Epithelial cell of proximal tubule (primary cell): ENCODE measurements around the gene SGPL1. TPM values are rescaled to one million over a fixed set of nuclear protein-coding genes. Genes with fewer than 3 reads are reported as not detected.
"Not testable (repeated sequence)": the region's sequence is repeated elsewhere in the genome, so short reads cannot be mapped to it uniquely, and the experiment has no call there.

Experiments used
- DNase-seq: peaks from one replicate; pipeline ENCODE4 v3.0.0-alpha.2; 2011; ENCODE audit warnings: low read depth
- H3K4me3 ChIP-seq: 2 replicates; pipeline ENCODE4 v1.5.1; 2011; ENCODE audit warnings: low read depth, mild to moderate bottlenecking, low read length
- CTCF ChIP-seq: conservative IDR thresholded peaks from 2 replicates; pipeline ENCODE4 v1.5.1; 2012; ENCODE audit warnings: low read depth, mild to moderate bottlenecking, low read length
- total RNA-seq: library from RNA; depleted of rRNA; stranded (reverse); fragments of >200 nt; gene quantifications from 2 replicates; pipeline ENCODE4 v1.2.3, GENCODE V29; 2015

The SGPL1 gene
- total RNA-seq, 1 donor from 2014 or later, result 35.7 TPM

DNA sequence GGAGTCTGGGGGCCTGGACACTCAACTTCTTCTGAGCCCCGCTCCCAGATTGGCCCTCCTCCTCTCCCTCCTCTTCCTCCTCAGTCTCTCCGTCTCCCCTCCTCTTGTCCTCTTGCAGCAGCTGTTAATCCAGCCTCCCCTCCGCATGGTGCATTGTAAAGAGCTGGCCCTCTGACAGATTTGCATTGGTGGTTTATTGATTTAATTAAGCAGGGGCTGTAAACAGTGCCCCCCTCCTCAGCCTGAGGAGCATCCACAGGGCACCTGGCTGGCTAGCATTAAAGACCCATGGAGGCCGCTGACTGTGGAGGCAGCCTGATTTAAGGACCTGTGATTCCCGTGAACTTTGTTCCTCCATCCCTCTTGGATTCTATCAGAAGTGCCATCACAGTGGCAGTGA is 101.5 kb downstream of the SGPL1 start:
- no peak for DNase-seq

GRCh38 chr10:70917635-70918034 is 101.9 kb downstream of the SGPL1 start:
- DNase-seq, result no peak

More for the DNA sequence above, 101.5 kb downstream of the SGPL1 start:
- TF ChIP-seq CTCF, result no peak
- H3K4me3 ChIP-seq, result no peak overlapping the region

DNA sequence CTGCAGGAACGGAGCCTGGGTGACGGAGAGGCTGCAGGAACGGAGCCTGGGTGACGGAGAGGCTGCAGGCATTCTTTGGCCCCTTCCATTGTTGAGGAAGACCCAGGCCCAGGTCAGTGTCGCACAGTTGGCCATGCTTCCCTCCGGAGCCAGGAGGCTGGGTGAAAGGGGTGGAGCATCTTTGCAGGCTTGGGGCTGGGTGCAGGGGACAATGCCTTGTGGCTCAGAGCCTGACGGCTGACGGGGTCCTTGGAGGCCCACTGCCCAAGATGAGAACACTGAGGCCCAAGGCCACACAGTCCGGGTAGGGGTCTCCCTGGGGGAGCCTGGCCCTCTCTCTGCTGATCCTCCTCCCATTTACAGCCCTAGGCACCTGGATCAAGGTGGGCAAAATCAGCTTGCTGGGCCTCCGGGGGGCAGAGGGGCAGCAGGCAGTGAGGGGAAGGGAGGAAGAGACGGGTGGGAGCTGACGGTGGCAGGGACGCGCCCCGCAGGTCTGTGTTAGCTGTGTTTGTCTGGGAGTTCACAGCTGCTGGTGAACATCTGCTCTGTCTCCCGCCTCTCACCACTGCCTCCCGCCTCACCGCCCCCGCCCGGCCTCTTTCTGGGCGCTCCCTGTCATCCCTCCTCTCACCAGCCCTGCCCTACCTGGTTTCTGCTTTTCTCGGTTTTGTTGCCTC is 103.2 kb downstream of the SGPL1 start:
- no peak for DNase-seq
- TF ChIP-seq CTCF, result no peak
- H3K4me3 ChIP-seq, result no peak overlapping the region

More at GRCh38 chr10:70917635-70918034, 101.9 kb downstream of the SGPL1 start:
- no peak for TF ChIP-seq CTCF
- no peak overlapping the region for H3K4me3 ChIP-seq

DNA sequence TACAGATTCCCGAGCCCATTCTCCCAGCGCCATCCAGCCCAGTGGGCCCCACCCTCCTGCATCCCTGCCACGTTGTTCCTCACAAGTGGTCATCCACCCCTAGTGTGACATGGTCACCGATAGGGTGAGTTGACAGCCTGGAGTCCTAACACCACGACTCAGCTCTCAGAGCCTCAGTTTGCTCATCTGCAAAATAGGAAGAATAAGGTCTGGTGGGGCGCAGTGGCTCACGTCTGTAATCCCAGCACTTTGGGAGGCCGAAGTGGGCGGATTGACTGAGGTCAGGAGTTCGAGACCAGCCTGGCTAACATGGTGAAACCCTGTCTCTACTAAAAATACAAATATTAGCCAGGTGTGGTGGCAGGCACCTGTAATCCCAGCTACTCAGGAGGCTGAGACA is 104.2 kb downstream of the SGPL1 start:
- not testable (repeated sequence) for DNase-seq, H3K4me3 ChIP-seq

DNA sequence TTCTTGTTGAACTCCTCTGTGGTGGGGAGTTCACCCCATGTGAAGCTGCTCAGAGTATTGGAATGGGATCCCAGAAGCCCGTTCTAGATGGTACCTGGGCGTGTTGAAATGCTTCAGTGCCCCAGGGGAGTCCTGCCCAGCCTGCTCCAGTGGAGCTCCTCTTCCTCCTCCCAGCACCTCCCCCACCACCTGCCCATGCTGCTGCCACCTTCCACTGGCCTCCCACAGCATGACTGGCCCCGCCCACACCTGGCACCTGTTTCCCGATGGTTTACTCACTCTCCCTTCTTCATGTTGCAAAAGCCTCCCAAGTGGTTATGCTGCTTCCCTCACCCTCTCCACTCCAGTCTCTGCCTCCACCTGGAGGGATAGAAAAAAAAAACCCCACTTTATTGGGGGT is 104.8 kb downstream of the SGPL1 start:
- no peak overlapping the region for H3K4me3 ChIP-seq
- TF ChIP-seq CTCF, result no peak
- DNase-seq, result no peak

DNA sequence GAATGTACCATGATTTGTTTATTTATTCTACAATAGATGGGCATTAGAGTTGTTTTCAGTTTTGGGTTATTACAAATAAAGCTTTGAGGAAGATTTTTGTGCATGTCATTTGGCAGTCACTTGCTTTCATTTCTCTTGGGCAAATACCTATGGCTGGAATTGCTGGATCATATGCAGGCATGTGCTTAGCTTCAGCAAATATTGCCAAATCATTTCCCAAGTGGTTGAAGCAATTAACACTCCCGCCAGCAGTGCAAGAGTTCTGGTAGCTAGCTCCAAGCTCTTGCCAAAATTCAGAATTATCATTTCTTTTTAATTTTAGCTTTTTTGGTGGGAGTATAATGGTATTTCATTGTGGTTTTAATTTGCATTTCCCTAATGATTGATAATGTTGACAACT is 105.5 kb downstream of the SGPL1 start:
- DNase-seq, result no peak
- no peak for TF ChIP-seq CTCF
- no peak overlapping the region for H3K4me3 ChIP-seq

DNA sequence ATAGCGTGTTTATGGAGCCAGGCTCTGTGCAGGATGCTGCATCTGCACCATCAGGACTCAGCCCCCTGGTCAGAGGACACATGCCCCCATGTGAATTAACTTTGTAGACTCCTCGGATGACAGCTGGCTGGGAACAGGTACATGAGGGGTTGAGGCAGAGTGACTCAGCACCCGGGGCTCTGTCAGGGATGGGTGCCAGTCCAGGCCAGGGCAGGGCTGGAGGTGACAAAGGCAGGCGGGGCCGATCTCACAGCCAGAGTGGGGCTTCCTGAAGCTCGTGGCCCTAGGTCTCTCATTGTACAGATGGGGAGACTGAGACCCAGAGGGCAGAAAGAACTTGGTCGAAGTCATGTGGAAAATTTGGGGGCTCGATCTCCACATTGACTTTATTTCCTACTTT is 107.9 kb downstream of the SGPL1 start:
- no peak for DNase-seq

More for the DNA sequence above, 107.9 kb downstream of the SGPL1 start:
- no peak overlapping the region for H3K4me3 ChIP-seq
- no peak for TF ChIP-seq CTCF
